GM21723 (cell line): ENCODE data around the gene RDX.

Experiments used
- ATAC-seq: cut with Tn5 transposase; IDR thresholded peaks from one replicate; pipeline ENCODE4 v1.9.1; 2021; ENCODE audit warnings: mild to moderate bottlenecking, moderate library complexity; ENCODE audit not compliant: unreplicated experiment

Gene RDX

GRCh38 chr11:110147962-110148709 lies 148.3 kb downstream of the RDX start:
- ATAC-seq, result no peak

- no peak for ATAC-seq
Observed at GRCh38 chr11:110141812-110142211, 154.6 kb downstream of the RDX start.

GRCh38 chr11:110134110-110134509 lies 162.3 kb downstream of the RDX start:
- no peak for ATAC-seq

GRCh38 chr11:110133160-110133559 lies 163.3 kb downstream of the RDX start:
- no peak for ATAC-seq

- ATAC-seq, result no peak
Observed at GRCh38 chr11:110131386-110132123, 164.9 kb downstream of the RDX start.

- ATAC-seq, result no peak
Observed at GRCh38 chr11:110130642-110131238, 165.7 kb downstream of the RDX start.

GRCh38 chr11:110128161-110128560 lies 168.3 kb downstream of the RDX start:
- no peak for ATAC-seq

GRCh38 chr11:110126936-110127335 lies 169.5 kb downstream of the RDX start:
- ATAC-seq, result no peak

- no peak for ATAC-seq
Observed at GRCh38 chr11:110125632-110126031, 170.8 kb downstream of the RDX start.
